ENCODE data around the gene VSX2. TPM values are rescaled to one million over a fixed set of nuclear protein-coding genes. Genes with fewer than 3 reads are reported as not detected.

VSX2 gene
- total RNA-seq, 1 donor from 2014 or later = not detected

DNA sequence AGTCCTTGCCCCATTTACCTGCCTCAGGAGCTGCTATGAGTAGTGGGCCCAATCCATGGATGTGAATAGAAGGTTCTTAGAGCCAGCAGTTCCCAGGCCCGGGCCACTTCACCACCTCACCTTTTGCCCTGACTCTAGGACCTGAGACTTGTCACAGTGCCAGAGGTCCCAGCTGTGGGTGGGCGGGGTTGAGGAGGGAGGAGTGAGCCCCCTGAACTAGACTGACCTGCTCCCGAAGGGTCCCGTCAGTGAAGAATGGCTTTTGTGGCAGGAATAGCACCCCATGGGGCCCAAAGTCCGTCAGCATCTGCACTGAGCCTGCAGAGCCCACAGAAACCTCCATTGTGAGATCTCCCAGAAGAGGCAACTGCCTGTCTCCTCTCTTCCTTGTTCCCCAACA lies 50.6 kb downstream of the VSX2 start:
- no peak for ATAC-seq
- no peak for DNase-seq
- intact Hi-C loops (cut with micrococcal nuclease) = no loop called here

- DNase-seq (no peak), ATAC-seq (no peak)
- intact Hi-C loops (cut with micrococcal nuclease) = no loop called here
Observed at GRCh38 chr14:74290415-74290814, 51.2 kb downstream of the VSX2 start.

DNA sequence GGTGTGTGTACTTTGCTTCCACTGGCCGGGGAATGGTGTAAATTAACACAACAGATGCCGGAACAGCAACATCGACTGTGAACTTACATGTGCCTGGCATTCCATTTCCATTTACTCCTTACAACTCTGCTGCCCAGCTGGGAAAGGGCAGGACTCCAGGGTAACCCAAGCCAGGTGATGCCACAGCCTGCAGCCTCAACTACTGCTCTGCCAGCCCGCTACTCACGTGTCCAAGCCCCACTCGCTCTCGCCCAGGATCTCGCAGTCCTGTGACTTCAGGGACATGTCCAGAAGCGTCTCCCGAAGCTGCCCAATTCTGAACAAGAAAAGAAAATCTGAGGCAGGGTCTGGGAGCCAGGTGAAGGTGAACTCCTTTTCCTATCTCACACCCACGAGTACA lies 52.8 kb downstream of the VSX2 start:
- ATAC-seq (no peak), DNase-seq (no peak)
- intact Hi-C loops (cut with micrococcal nuclease) = no loop called here

GRCh38 chr14:74293606-74294005 lies 54.4 kb downstream of the VSX2 start:
- ATAC-seq = no peak
- intact Hi-C loops (cut with micrococcal nuclease) = no loop called here
- no peak for DNase-seq

DNA sequence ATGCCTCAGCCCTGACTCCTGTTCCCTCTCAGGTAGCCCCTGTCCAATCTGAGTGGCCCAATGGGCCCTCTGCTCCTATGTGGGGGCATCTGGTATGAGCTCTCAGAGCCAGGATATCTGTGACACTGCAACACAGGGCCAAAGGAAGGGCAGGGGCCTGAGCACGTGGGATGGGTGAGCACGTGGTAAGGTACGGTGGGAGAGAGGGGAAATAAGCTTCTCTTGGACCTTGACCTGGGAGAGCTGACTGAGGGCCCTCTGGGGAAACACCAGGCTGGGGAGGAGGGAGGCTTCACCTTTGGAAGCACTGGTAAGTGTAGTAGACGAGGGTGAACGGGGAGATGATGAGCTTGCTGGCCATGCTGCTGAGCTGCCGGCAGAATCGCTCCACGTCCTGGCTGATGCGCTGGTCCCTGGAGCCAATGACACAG lies 56.8 kb downstream of the VSX2 start:
- ATAC-seq = no peak
- no peak for DNase-seq
- intact Hi-C loops (cut with micrococcal nuclease) = no loop called here

DNA sequence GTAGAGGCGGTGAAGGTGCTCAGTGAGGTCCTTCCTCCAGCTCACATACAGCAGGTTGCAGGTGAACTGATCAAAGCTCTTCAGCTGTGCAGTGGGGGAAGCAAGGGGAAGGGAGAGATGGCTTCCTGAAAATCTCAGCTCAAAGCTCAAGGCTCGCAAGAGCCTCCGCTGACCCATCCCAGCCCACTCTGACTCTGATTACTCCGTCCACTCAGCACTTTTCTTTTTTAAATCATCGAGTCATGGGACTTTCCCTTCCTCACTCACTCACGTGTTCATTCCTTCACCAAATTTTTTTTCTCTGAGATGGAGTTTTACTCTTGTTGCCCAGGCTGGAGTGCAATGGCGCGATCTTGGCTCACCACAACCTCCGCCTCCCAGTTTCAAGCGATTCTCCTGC lies 58.7 kb downstream of the VSX2 start:
- DNase-seq (no peak), ATAC-seq (no peak)
- intact Hi-C loops (cut with micrococcal nuclease) = no loop called here

- peak; percentile 37 for DNase-seq
- no peak for ATAC-seq
- intact Hi-C loops (cut with micrococcal nuclease) = no loop called here
Observed at GRCh38 chr14:74299061-74299545, 59.9 kb downstream of the VSX2 start.

DNA sequence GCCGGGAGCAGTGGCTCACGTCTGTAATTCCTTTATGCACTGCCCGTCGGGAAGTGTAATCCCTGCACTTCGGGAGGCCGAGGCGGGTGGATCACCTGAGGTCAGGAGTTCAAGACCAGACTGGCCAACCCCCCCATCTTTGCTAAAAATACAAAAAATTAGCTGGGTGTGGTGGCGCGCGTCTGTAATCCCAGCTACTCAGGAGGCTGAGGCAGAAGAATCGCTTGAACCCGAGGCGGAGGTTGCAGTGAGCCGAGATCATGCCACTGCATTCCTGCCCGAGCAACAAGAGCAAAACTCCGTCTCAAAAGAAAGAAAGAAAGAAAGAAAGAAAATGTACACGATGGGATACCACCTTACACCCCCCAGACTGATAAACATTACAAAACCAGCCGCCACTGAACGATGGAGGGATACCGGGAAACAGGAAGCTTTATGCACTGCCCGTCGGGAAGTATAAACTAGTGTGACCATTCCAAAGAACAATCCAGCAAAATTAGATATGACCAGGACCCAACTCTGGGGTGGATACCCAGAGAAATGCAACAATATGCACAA lies 62.4 kb downstream of the VSX2 start:
- DNase-seq (no peak), ATAC-seq (no peak)
- intact Hi-C loops (cut with micrococcal nuclease) = no loop called here

- peak; percentile 70 for ATAC-seq
- intact Hi-C loops (cut with micrococcal nuclease) = no loop called here
- DNase-seq = no peak
Observed at GRCh38 chr14:74302152-74302628, 62.9 kb downstream of the VSX2 start.

- ATAC-seq (peak; percentile 99), DNase-seq (peak; percentile 96)
- intact Hi-C loops (cut with micrococcal nuclease) = no loop called here
Observed at GRCh38 chr14:74302634-74303569, 63.7 kb downstream of the VSX2 start, which contains the start of gene ABCD4. Gene ABCD4 (minus strand): TSS chr14:74302934. CDS start chr14:74302912, 22 bp downstream.

DNA sequence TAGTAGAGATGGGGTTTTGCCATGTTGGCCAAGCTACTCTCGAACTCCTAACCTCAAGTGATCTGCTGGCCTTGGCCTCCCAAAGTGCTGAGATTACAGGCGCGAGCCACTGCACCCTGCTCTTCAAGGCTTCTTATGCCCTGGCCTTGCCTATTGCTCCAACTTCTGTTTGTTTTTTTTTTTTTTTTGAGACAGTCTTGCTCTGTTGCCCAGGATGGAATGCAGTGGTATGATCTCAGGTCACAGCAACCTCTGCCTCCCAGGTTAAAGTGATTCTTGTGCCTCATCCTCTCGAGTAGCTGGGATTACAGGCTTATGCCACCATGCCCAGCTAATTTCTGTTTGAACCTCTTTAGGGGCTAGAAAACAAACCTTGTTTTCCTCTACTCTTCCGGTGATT lies 69.4 kb downstream of the VSX2 start:
- ATAC-seq (no peak), DNase-seq (no peak)
- intact Hi-C loops (cut with micrococcal nuclease) = no loop called here

DNA sequence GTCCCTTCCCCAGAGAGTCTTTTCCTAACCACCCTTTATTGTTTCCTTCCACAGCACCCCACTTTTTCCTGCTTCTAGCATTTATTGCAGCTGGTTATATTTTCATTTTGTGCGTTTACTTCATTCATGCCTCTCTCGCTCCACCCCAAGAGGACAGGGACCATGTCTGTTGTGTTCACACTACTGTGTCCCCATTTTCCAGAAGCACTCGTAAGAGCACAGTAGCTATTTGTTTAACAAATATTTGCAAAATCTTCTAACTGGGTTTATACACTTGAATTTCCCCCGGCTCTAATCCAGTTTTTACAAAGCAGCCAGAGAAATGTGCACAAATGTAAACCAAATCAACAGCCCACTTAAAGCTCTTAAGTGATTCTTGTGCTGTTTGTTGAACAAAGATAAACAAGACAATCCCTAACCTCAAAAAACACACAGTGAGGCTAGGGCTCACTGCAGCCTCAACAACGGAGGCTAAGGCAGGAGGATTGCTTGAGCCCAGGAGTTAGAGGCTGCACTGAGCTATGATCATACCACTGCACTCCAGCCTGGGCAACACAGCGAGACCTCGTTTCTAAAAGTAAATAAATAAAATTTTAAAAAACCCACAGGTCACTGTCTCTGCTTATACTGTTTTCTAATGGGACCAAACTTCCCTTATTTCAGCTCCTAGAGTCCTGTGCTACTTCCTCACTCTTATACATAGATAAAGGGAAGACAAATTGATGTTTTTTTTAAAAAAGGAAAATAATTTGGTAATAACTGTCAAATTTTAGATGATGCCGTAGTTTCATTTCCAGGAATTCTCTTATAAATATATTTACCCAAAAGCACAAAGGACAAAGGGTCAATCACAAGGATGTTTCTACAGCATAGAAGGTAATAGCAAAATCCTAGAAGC lies 70.1 kb downstream of the VSX2 start:
- intact Hi-C loops (cut with micrococcal nuclease) = no loop called here
- DNase-seq (no peak), ATAC-seq (no peak)

DNA sequence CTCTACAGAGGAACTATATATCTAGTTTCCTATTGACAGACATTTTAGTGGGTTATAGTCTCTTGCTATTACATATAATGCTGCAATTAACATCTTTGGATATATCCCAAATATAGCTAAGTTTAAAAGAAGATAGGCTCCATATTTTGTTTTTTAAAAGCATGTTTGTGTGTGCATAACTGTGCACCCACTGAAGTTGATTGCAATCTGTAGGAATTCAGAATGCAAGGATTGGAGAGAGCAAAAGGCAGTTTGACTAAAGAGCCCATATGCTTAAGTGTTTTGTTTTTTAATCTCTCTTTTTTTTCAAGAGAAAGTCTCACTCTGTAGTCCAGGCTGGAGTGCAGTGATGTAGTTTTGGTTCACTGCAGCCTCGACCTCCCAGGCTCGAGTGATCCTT lies 72.9 kb downstream of the VSX2 start:
- DNase-seq = no peak
- ATAC-seq = no peak
- intact Hi-C loops (cut with micrococcal nuclease) = no loop called here

Other genes starting within 250 kb of the VSX2 start
- 6.9 TPM for gene ENTPD5, start 220.2 kb upstream of the VSX2 start, total RNA-seq
- gene BBOF1, start 220.1 kb upstream of the VSX2 start, total RNA-seq = 2.5 TPM
- gene ALDH6A1, start 155.0 kb upstream of the VSX2 start, total RNA-seq = 59.8 TPM
- gene LIN52, start 154.5 kb upstream of the VSX2 start, total RNA-seq = 6.9 TPM
- gene ABCD4, start 63.5 kb downstream of the VSX2 start, total RNA-seq = 25.2 TPM
- not detected for gene VRTN, start 109.0 kb downstream of the VSX2 start, total RNA-seq
- gene SYNDIG1L, start 186.8 kb downstream of the VSX2 start, total RNA-seq = 0.22 TPM

All from left ventricle myocardium superior (tissue), 1 donor.